Adipose tissue (tissue), 3 donors: ENCODE results near the gene CAMP. TPM values are rescaled to one million over a fixed set of nuclear protein-coding genes. Genes with fewer than 3 reads are reported as not detected.
"Not testable (repeated sequence)": the region's sequence is repeated elsewhere in the genome, so short reads cannot be mapped to it uniquely, and the experiment has no call there.

ENCODE experiments used
- H3K27ac ChIP-seq: one replicate; pipeline ENCODE4 v1.5.1; 2013; ENCODE audit warnings: low read depth, low read length
- WGBS, 3 donors: extraction: QIAGEN DNeasy Blood & Tissue Kit; methylation state at CpG; one replicate each; pipeline ENCODE4 v1.1.7; 2013; 5-methylcytosine and 5-hydroxymethylcytosine counted together
- polyA plus RNA-seq, 3 donors: library from polyadenylated mRNA; stranded (reverse); fragments of 200-250 nt; gene quantifications; one replicate each; pipeline ENCODE4 v1.2.3, GENCODE V29; 2013
- donor health status: healthy with polysubstance abuse.
- donor health status: Bipolar disorder and iron deficiency.
- donor health status: healthy.

The CAMP gene
- polyA plus RNA-seq, 3 donors, result 0.88 to 2.5 TPM; not detected in 1

DNA sequence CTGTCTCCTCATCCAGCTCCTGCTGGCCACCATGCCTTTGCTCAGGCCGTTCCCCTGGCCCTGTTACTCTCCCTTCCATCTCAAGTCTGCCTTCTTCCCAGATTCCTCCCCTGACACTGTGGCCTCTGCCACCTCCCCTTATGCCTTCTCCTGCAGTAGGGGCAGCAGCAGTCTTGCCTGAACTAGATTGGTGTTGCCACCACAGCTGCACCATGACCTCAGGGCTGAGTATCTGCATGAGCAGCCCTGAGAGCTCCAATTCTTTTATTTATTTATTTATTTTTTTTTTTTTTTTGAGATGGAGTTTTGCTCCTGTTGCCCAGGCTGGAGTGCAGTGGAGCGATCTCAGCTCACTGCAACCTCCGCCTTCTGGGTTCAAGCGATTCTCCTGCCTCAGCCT lies 13.8 kb upstream of the CAMP start:
- 94 to 100% (median 97%) methylated on average over 4 of the region's 4 CpGs for WGBS, 3 donors
- no peak overlapping the region for H3K27ac ChIP-seq

DNA sequence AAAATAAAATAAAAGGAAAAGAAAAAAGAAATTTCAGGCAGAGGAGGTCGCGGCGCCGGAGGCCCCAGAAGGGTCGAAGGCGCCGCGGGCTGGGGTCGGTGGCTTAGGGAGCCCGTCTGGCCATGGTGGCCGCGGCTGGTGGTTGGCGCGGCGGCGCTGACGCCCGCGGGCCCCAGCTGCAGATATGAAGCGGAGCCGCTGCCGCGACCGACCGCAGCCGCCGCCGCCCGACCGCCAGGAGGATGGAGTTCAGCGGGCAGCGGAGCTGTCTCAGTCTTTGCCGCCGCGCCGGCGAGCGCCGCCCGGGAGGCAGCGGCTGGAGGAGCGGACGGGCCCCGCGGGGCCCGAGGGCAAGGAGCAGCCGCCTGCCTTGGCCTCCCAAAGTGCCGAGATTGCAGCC lies 12.8 kb upstream of the CAMP start:
- WGBS, 3 donors, result 84 to 96% (median 84%) methylated on average over 24 to 36 of the region's 48 CpGs

DNA sequence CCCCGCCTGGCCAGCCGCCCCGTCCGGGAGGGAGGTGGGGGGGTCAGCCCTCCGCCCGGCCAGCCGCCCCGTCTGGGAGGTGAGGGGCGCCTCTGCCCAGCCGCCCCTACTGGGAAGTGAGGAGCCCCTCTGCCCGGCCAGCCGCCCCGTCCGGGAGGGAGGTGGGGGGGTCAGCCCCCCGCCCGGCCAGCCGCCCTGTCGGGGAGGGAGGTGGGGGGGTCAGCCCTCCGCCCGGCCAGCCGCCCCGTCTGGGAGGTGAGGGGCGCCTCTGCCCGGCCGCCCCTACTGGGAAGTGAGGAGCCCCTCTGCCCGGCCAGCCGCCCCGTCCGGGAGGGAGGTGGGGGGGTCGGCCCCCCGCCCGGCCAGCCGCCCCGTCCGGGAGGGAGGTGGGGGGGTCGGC lies 11.5 kb upstream of the CAMP start:
- H3K27ac ChIP-seq, result not testable (repeated sequence)
- 94 to 98% (median 97%) methylated on average over 10 to 15 of the region's 36 CpGs for WGBS, 3 donors

More for the DNA sequence above, 12.8 kb upstream of the CAMP start:
- not testable (repeated sequence) for H3K27ac ChIP-seq

DNA sequence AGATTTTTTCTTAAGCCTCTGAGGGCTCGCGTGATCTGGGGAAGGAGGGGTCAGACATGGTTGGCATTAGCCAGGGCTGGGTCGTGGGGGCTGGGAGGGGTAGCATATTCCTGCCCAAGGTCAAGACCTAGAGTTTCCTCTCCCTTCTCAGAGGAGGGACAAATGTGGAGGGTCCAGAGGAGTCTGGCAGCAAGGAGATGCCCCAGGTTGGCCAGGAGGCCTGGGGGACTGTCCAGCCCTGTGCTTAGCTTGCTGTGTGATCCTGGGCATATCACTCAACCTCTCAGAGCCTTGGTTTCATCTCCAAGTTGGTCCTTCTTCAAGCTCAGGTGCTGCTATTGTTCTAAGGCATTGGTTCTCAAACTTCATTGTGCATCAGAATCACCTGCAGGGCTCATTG lies 9.1 kb upstream of the CAMP start:
- H3K27ac ChIP-seq, result no peak overlapping the region
- WGBS, 3 donors, result 88 to 96% (median 95%) methylated on average over 3 of the region's 3 CpGs

DNA sequence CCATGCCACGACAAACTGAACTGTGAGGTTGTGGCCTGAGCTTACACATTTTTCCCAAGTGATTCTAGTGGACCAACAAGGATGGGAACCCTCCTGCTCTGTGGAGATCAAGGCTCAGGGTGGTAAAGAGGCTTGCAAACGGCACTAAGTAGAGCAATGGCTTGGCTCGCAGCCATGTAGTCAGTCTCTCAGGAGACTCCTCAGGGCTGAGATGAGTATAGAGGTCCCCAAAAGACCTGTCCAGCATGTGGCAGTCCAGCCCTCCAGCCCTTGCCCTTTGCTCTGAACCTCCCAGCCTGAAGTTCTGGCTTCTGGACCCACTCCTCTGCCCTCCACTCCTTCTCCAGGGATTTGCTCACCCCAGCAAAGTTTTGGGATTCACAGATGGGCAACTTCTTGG lies 8.3 kb upstream of the CAMP start:
- 48 to 54% (median 51%) methylated on average over 3 of the region's 3 CpGs for WGBS, 3 donors
- no peak overlapping the region for H3K27ac ChIP-seq

DNA sequence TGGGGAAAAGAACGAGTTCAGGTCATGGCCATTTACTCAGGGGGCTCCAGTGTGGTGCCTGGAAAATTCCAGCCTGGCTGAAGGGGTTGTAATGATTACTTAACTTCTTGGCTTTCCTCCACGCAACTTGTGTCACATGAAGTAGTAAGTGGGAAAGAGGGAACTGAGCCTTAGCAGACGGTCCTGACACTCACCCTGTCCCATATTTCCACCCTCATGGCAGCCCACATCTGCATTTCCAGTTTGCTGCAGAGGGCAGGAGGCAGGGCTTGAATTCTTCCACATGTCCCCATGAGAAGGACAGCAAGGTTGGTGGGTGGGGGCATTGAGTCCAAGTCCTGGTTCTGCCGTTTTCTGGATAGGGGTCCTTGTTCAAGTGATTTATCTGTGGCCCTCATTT lies 7.8 kb upstream of the CAMP start:
- WGBS, 3 donors, result 31 to 39% (median 36%) methylated on average over 4 of the region's 4 CpGs
- no peak overlapping the region for H3K27ac ChIP-seq

DNA sequence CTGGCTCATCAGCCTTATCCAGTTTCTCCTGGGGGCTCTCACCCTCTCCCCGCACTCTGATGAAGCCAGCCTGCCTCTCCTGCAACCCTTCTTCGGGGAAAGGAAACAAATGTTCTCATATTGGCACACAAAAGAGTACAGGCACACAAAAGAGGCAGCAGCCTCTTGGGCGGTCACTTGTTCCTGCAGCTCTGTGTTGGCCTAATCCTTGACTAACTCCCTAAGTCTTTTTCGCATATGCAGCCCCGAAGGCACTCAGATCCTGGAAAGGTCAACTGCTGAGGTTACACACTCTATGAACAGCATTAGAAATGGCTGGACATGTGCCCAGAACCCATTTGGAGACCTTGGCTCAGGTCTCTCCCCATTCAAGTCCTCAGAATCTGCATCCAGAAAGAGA lies 7.4 kb upstream of the CAMP start:
- H3K27ac ChIP-seq, result no peak overlapping the region
- 53 to 62% (median 58%) methylated on average over 5 of the region's 5 CpGs for WGBS, 3 donors

DNA sequence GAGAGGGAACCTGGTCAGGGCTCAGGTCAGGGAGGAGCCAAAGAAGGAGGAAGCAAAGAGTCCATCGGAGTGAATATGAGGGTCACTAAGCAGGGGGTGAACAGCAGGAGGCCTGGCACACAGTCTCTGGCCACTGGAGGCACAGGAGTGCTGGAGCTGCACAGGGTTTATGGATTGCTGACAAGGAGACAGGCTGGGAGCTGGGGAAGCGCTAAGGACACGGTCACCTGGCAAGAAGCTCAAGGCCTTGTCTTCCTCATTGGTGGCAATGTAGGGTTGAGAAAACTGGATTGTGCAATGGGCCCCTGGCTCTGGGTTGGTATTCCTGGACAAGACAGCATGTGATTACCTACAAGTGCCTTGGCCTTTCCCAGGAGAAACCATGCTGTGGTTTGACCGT lies 5.8 kb upstream of the CAMP start:
- H3K27ac ChIP-seq, result no peak overlapping the region

DNA sequence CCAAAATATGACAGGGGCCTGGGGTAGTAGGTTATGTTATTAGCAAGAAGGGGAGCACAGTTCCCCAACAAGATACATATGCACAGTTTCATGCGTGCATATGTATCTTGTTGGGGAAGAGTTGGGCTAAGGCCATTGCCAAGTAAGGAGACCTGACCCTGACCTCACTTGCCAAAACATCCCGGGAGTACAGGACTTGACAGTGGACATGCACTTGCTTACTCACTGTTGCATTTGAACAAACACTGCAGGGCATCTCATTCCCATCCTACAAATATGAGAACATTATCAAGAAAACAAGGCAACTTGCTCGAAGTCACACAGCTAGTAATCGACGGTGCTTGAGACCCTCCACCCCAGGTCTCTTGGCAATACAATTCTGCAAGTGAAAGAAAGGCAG lies 4.8 kb upstream of the CAMP start:
- H3K27ac ChIP-seq, result no peak overlapping the region
- WGBS, 3 donors, result 83 to 90% (median 87%) methylated on average over 5 of the region's 5 CpGs

More for the DNA sequence above, 5.8 kb upstream of the CAMP start:
- WGBS, 3 donors, result 59 to 79% (median 62%) methylated on average over 4 of the region's 4 CpGs

DNA sequence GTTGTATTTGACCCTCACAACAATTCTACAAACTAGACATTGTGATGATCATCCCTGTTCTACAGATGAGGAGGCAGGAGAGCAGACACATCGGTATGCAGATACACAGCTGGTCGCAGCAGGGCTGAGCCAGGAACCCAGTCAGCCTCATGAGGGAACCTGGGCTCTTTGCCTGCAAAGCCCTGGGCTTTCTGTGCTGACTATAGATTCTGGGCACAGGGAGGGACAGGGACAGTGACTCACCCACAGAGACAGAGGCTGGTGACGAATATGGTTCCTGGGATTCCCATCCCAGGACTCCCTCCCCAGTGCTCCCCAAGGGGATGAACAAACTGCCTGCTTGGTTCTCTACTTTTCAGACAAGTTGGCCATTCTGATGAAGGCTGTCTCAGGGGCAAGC lies 3.8 kb upstream of the CAMP start:
- H3K27ac ChIP-seq, result no peak overlapping the region
- whole genome bisulfite sequencing, 3 donors, result 54 to 78% (median 72%) methylated on average over 3 of the region's 3 CpGs

DNA sequence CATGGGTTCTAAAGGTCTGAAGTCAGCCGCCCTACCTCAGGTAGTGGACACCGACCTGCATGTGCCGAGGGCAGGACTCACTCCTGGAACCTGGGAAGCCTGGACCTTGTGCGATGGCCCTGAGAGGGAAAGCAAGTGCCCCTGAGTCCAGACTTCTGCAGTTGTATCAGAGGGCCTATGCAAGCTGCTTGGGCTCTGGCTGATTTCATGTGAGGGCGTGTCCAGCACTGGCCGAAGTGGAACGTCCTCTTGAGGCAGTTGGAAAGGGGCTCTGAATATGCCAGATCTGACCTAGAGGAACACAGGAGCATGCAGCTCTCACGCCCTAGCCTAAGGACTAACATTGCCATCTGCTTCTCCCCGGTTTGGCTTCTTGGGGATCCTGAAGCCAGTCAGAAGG lies 2.5 kb upstream of the CAMP start:
- 77 to 85% (median 79%) methylated on average over 9 of the region's 9 CpGs for WGBS, 3 donors

DNA sequence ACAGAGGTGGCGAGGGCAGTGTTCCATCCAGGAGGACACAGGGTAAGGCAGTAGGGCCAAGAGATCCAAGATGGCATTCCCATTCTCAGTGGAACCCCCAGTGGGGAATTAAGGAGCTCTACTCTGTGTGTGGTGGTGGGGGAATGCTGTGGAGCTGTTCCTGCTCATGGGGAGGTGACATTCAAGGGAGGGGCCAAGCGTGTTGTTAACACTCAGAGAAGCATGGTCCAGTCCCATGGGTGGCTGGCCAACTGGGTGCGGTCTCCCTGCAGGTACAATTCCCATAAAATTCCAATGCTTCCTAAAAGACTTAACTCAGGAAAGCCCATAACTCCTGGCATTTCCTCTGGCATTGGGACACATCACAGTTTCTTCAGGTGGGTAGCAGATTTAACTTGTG lies 2.3 kb downstream of the CAMP start:
- H3K27ac ChIP-seq, result no peak overlapping the region
- 84 to 90% (median 88%) methylated on average over 3 of the region's 3 CpGs for WGBS, 3 donors

More for the DNA sequence above, 2.5 kb upstream of the CAMP start:
- H3K27ac ChIP-seq, result no peak overlapping the region

DNA sequence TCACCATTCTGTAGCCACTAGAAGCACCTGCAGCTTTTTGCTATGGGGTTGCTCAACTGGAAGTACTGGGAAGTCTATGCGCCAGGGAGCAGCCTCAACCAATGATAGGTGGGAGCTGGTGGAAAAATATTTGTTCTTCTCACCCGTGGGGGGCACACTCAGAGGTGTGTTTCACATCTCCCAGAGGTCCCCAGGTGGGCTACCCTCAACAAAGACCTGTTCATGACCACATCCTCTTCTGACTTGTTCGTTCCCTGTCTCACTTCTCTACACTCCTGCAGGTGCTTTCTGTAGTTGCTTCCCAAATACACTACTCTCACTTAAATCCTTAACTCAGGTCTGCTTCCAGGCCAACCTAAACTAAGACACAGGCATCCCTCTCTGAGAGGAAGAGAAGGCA lies 3.6 kb downstream of the CAMP start:
- WGBS, 3 donors, result 20 to 50% (median 31%) methylated on average over 3 of the region's 3 CpGs
- no peak overlapping the region for H3K27ac ChIP-seq

DNA sequence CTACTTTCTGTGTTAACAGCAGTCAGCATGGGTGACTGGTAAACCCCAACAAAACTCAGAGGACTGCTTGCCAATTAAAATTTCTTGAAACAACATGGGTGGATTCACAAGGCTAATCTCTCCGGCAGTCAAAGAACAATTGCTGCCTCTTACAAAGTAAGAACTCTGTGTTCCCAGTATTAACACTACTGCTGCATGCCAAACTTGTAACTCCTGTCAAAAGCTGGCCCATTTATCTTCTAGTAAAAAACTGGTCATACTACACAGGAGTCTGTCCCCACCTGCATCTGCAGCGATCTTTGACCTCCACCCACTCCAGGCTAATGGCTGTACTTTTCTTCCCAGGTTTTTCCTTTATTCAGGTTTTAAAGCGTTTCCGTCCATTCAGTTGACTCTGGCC lies 8.9 kb downstream of the CAMP start:
- H3K27ac ChIP-seq, result no peak overlapping the region
- WGBS, 3 donors, result 40 to 70% (median 69%) methylated on average over 4 of the region's 4 CpGs

DNA sequence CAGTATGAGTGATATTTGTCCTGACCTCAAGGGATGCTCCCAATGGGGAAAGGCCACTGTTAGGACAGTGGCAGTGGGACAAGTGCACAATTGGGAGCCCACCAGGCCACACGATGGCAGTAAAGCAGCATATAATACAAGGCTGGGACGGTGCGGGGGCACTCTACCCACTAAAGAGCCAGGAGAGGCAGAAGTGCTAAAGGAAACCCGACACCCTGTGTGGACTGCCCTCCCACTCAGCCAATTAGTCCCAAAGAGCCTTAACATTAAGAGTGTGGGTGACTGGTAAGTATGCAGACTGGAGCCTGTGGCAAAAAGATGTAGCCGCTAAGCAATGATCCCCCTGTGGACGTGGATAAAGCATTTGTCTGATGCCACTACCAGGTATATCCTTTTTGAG lies 9.4 kb downstream of the CAMP start:
- no peak overlapping the region for H3K27ac ChIP-seq
- WGBS, 3 donors, result 15 to 33% (median 29%) methylated on average over 6 of the region's 6 CpGs

DNA sequence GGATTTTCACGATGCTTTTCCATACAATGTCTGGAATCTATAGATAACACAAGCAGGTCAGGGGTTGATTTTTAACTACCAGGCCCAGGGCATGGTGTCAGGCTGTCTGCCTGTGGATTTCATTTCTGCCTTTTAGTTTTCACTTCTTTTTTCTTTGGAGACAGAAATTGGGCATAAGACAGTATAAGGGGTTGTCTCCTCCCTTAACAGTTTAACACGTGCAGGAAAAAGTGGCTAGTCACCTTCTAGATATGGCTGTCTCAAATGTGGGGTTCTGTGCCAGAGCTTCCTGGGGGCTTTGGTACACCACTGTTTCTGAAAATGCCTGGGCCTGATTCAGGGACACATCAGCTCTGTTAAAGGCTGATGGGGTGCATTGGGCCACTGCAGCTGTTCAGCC lies 10.2 kb downstream of the CAMP start:
- WGBS, 3 donors, result 53 to 88% (median 82%) methylated on average over 2 of the region's 2 CpGs
- no peak overlapping the region for H3K27ac ChIP-seq

DNA sequence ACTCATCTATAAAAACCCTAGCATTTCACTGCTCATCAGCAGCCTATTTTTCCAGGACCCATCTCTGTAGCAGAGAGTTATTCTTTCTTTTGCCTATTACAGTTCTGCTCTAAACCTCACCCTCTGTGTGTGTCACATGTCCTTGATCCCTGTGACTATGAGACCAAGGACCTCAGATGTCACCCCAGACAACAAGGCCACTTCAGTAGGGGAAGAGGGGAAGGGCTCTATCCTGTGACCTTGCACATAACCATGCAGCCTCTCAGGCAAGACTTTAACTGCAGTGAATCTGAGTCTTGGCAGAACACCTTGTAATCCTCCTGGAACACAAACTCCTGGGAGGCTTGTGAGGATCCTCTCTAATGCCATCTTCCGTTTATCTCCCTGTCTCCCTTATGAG lies 13.2 kb downstream of the CAMP start:
- no peak overlapping the region for H3K27ac ChIP-seq
- 64 to 71% (median 71%) methylated on average over 1 of the region's 1 CpG for WGBS, 3 donors

DNA sequence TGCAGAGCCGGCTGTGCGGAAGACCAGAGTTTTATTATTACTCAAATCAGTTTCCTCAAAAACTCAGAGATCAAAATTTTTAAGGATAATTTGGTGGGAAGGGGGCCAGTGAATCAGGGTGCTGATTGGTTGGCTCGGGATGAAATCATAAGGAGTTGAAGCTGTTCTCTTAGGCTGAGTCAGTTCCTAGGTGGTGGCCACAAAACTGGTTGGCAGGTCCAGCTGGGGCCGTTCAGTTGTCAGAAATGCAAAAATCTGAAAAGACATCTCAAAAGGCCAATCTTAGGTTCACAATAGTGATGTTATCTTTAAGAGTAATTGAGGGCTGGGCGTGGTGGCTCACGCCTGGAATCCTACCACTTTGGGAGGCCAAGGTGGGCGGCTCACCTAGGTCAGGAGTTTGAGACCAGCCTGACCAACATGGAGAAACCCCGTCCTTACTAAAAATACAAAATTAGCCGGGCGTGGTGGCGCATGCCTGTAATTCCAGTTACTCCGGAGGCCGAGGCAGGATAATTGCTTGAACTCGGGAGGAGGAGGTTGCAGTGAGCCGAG lies 15.3 kb downstream of the CAMP start:
- H3K27ac ChIP-seq, result no peak overlapping the region
- 85 to 87% (median 87%) methylated on average over 15 of the region's 15 CpGs for WGBS, 3 donors

DNA sequence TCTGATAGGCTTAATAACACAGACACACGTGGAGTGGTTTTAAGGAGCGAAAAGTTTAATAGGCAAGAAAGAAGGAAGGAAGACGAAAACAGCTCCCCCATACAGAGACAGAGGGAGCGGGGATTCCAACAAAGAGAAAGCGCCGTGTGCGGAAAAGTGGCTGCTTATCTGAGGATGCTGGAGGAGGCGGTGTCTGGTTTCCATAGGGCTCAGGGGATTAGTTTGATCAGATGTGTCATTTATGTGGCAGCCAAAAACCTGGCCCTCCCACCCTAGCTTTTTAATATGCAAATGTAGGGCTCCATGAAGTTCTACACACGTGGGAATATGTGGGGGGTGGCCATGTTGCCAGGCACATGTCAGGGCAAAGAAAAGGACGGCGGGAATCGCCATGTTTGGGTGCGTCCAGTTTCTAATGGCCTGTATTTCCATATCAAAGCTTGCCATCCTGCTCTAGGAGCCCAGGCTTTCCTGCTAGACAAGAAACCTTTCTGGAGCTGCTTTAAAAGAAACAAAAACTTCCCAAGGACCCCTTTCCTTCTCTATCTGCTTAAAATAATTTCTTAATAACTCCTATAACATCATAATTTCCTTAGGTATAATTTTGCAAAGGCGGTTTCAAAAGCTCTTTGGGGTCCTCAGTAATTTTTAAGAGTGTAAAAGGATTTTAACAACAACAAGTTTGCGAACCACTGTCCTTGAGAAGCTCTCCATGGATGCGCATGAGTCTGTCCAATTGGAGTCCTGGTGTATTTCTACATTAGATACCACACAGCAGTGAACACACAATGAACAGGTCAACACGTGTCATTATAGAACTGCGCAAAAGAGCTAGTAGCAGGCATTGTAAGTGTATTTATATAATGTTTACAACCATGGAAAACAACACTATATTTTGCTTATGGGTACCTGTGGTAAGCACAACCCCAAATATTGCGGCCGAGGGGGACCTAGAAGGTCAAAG lies 17.0 kb downstream of the CAMP start:
- WGBS, 3 donors, result 73 to 76% (median 75%) methylated on average over 20 of the region's 20 CpGs
- H3K27ac ChIP-seq, result no peak overlapping the region
